HepG2 (cell line): ENCODE data around the gene SLC1A3.

Source experiments
- ESRRA ChIP-seq: sonication (generic); formaldehyde crosslinking; IDR thresholded peaks from 2 replicates; pipeline ENCODE4 v1.5.1; 2020; ENCODE audit warnings: mild to moderate bottlenecking, low read depth, missing genetic modification reagents
- JUND ChIP-seq: sonication (generic); formaldehyde crosslinking; IDR thresholded peaks from 2 replicates; pipeline ENCODE4 v1.8.0; 2022; ENCODE audit warnings: mild to moderate bottlenecking, missing genetic modification reagents
- KAT8 ChIP-seq: IDR thresholded peaks from 2 replicates; pipeline ENCODE4 v1.6.1; 2016; ENCODE audit warnings: missing genetic modification reagents, missing compliant biosample characterization
- TBP ChIP-seq: sonication (generic); formaldehyde crosslinking; IDR thresholded peaks from 2 replicates; pipeline ENCODE4 v1.5.0; 2020; ENCODE audit warnings: missing genetic modification reagents
- ZBTB49 ChIP-seq: sonication (generic); formaldehyde crosslinking; IDR thresholded peaks from 2 replicates; pipeline ENCODE4 v1.4.0; 2020; ENCODE audit warnings: missing genetic modification reagents, borderline replicate concordance
- ZFX ChIP-seq: sonication (generic); formaldehyde crosslinking; IDR thresholded peaks from 2 replicates; pipeline ENCODE4 v1.4.0; 2020; ENCODE audit warnings: mild to moderate bottlenecking, low read depth, missing genetic modification reagents, moderate library complexity
- TF ChIP-seq, protein P1 (sequence below): sonication (generic); formaldehyde crosslinking; IDR thresholded peaks from 2 replicates; pipeline ENCODE4 v1.8.1; 2023; ENCODE audit warnings: missing genetic modification reagents, inconsistent platforms, borderline replicate concordance
- TF ChIP-seq, protein P2 (sequence below): sonication (generic); formaldehyde crosslinking; IDR thresholded peaks from 2 replicates; pipeline ENCODE4 v1.4.0; 2020; ENCODE audit warnings: missing genetic modification reagents

DNA sequence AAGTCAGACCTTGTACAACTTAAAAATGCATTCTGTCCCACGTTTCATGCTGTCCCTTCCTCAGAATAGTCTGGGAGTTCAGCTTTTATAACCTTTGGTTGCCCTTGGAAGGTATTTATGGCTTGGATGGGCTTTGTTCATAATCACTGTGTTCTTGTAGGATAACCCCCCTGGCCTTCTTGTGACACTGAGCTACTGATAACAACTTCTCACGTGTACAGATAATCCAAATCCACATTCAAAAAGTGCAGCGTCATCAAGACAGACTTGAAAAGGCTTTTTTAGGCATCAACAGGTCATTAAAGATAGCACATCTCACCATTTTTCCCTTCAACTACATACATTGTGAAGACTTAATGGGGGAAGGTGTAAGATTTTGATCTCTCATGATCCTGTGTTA lies 42.0 kb downstream of the SLC1A3 start:
- TF ChIP-seq JUND, result no peak
- TF ChIP-seq, protein P1, sequence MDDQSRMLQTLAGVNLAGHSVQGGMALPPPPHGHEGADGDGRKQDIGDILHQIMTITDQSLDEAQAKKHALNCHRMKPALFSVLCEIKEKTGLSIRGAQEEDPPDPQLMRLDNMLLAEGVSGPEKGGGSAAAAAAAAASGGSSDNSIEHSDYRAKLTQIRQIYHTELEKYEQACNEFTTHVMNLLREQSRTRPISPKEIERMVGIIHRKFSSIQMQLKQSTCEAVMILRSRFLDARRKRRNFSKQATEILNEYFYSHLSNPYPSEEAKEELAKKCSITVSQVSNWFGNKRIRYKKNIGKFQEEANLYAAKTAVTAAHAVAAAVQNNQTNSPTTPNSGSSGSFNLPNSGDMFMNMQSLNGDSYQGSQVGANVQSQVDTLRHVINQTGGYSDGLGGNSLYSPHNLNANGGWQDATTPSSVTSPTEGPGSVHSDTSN, result no peak
- TF ChIP-seq ZBTB49 (CRISPR knock-in tag), result no peak
- no peak for TF ChIP-seq ZFX (CRISPR knock-in tag)
- TF ChIP-seq, protein P2, sequence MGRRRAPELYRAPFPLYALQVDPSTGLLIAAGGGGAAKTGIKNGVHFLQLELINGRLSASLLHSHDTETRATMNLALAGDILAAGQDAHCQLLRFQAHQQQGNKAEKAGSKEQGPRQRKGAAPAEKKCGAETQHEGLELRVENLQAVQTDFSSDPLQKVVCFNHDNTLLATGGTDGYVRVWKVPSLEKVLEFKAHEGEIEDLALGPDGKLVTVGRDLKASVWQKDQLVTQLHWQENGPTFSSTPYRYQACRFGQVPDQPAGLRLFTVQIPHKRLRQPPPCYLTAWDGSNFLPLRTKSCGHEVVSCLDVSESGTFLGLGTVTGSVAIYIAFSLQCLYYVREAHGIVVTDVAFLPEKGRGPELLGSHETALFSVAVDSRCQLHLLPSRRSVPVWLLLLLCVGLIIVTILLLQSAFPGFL (CRISPR knock-in tag), result no peak
- no peak for TF ChIP-seq ESRRA (CRISPR knock-in tag)
- TF ChIP-seq KAT8 (CRISPR knock-in tag), result no peak
- TF ChIP-seq TBP (CRISPR knock-in tag), result no peak
